ENCODE measurements around the gene ADM2. TPM values are rescaled to one million over a fixed set of nuclear protein-coding genes. Genes with fewer than 3 reads are reported as not detected.

ADM2 gene
- total RNA-seq, 3 donors from 2014 or later, result 4.8 to 9.4 (median 8.2) TPM

- no peaks in the 10 kb centered on the region for H3K36me3 Mint-ChIP-seq (ENCODE audit: insufficient read depth)
- H3K4me1 Mint-ChIP-seq (ENCODE audit: low read depth), result peaks cover 2% of the 10 kb centered on the region
- no peak for DNase-seq
- peak in 1 of 2 donors; percentile 2 for ATAC-seq
- no peaks in the 10 kb centered on the region for H3K9me3 Mint-ChIP-seq
- H3K4me3 Mint-ChIP-seq, result peak overlapping the region; percentile 78
- H3K27me3 Mint-ChIP-seq (ENCODE audit: low read depth), result peaks cover 6% of the 10 kb centered on the region
Measured at GRCh38 chr22:50482107-50483074, 1.0 kb downstream of the ADM2 start.

GRCh38 chr22:50483106-50483505 is 1.8 kb downstream of the ADM2 start:
- Mint-ChIP-seq H3K4me1 (ENCODE audit: low read depth) (peaks cover 2% of the 10 kb centered on the region), H3K36me3 (ENCODE audit: insufficient read depth) (no peaks in the 10 kb centered on the region), H3K27me3 (ENCODE audit: low read depth) (peaks cover 6% of the 10 kb centered on the region), H3K4me3 (peak overlapping the region; percentile 35), H3K9me3 (no peaks in the 10 kb centered on the region)
- DNase-seq, result no peak
- ATAC-seq, result no peak

GRCh38 chr22:50483556-50483955 is 2.2 kb downstream of the ADM2 start:
- Mint-ChIP-seq H3K9me3 (no peaks in the 10 kb centered on the region), H3K36me3 (ENCODE audit: insufficient read depth) (no peaks in the 10 kb centered on the region), H3K4me1 (ENCODE audit: low read depth) (peaks cover 2% of the 10 kb centered on the region), H3K27me3 (ENCODE audit: low read depth) (peaks cover 6% of the 10 kb centered on the region), H3K4me3 (peak overlapping the region; percentile 19)
- no peak for ATAC-seq
- no peak for DNase-seq

- Mint-ChIP-seq H3K4me1 (ENCODE audit: low read depth) (peaks cover 2% of the 10 kb centered on the region), H3K27me3 (ENCODE audit: low read depth) (peaks cover 6% of the 10 kb centered on the region), H3K9me3 (no peaks in the 10 kb centered on the region), H3K36me3 (ENCODE audit: insufficient read depth) (no peaks in the 10 kb centered on the region), H3K4me3 (peak overlapping the region; percentile 19)
- no peak for DNase-seq
- no peak for ATAC-seq
Measured at GRCh38 chr22:50483977-50484853, 2.9 kb downstream of the ADM2 start.

- peaks cover 2% of the 10 kb centered on the region for H3K4me1 Mint-ChIP-seq (ENCODE audit: low read depth)
- no peak overlapping the region for H3K4me3 Mint-ChIP-seq
- no peaks in the 10 kb centered on the region for H3K9me3 Mint-ChIP-seq
- H3K27me3 Mint-ChIP-seq (ENCODE audit: low read depth), result peaks cover 1% of the 10 kb centered on the region
- ATAC-seq, result no peak
- DNase-seq, result no peak
- no peaks in the 10 kb centered on the region for H3K36me3 Mint-ChIP-seq (ENCODE audit: insufficient read depth)
Measured at GRCh38 chr22:50485221-50486131, 4.1 kb downstream of the ADM2 start.

- Mint-ChIP-seq H3K4me3 (no peak within 1 kb of the TSS), H3K9me3 (no peaks in the 10 kb centered on the region), H3K4me1 (ENCODE audit: low read depth) (peaks cover 9% of the 10 kb centered on the region), H3K27me3 (ENCODE audit: low read depth) (peaks cover 1% of the 10 kb centered on the region), H3K36me3 (ENCODE audit: insufficient read depth) (no peaks in the 10 kb centered on the region)
- ATAC-seq (peak in 1 of 2 donors; percentile 7), DNase-seq (no peak)
Measured at GRCh38 chr22:50486561-50487289, 5.4 kb downstream of the ADM2 start, which contains the start of gene MIOX. Gene MIOX (plus strand): TSS chr22:50486859. CDS start chr22:50486898, 39 bp downstream.

- Mint-ChIP-seq H3K4me3 (no peak overlapping the region), H3K4me1 (ENCODE audit: low read depth) (peaks cover 9% of the 10 kb centered on the region), H3K36me3 (ENCODE audit: insufficient read depth) (no peaks in the 10 kb centered on the region), H3K9me3 (no peaks in the 10 kb centered on the region), H3K27me3 (ENCODE audit: low read depth) (peaks cover 1% of the 10 kb centered on the region)
- ATAC-seq, result no peak
- DNase-seq, result no peak
Measured at GRCh38 chr22:50487290-50488005, 6.1 kb downstream of the ADM2 start.

GRCh38 chr22:50488006-50488677 is 6.8 kb downstream of the ADM2 start:
- DNase-seq (no peak), ATAC-seq (no peak)
- H3K27me3 Mint-ChIP-seq (ENCODE audit: low read depth), result peaks cover 1% of the 10 kb centered on the region
- H3K36me3 Mint-ChIP-seq (ENCODE audit: insufficient read depth), result no peaks in the 10 kb centered on the region
- no peak overlapping the region for H3K4me3 Mint-ChIP-seq
- no peaks in the 10 kb centered on the region for H3K9me3 Mint-ChIP-seq
- peaks cover 9% of the 10 kb centered on the region for H3K4me1 Mint-ChIP-seq (ENCODE audit: low read depth)

GRCh38 chr22:50488886-50489285 is 7.5 kb downstream of the ADM2 start:
- no peaks in the 10 kb centered on the region for H3K9me3 Mint-ChIP-seq
- DNase-seq, result no peak
- peaks cover 9% of the 10 kb centered on the region for H3K4me1 Mint-ChIP-seq (ENCODE audit: low read depth)
- no peak overlapping the region for H3K4me3 Mint-ChIP-seq
- ATAC-seq, result no peak
- H3K36me3 Mint-ChIP-seq (ENCODE audit: insufficient read depth), result no peaks in the 10 kb centered on the region
- peaks cover 1% of the 10 kb centered on the region for H3K27me3 Mint-ChIP-seq (ENCODE audit: low read depth)

- DNase-seq (no peak), ATAC-seq (no peak)
- peaks cover 9% of the 10 kb centered on the region for H3K4me1 Mint-ChIP-seq (ENCODE audit: low read depth)
- peaks cover 1% of the 10 kb centered on the region for H3K27me3 Mint-ChIP-seq (ENCODE audit: low read depth)
- H3K9me3 Mint-ChIP-seq, result no peaks in the 10 kb centered on the region
- no peaks in the 10 kb centered on the region for H3K36me3 Mint-ChIP-seq (ENCODE audit: insufficient read depth)
- H3K4me3 Mint-ChIP-seq, result no peak overlapping the region
Measured at GRCh38 chr22:50489363-50490243, 8.3 kb downstream of the ADM2 start.

GRCh38 chr22:50490531-50491308 is 9.4 kb downstream of the ADM2 start:
- ATAC-seq, result peak; percentile 30 to 32
- Mint-ChIP-seq H3K4me3 (peak overlapping the region; percentile 42), H3K36me3 (ENCODE audit: insufficient read depth) (no peaks in the 10 kb centered on the region), H3K27me3 (ENCODE audit: low read depth) (peaks cover 1% of the 10 kb centered on the region), H3K9me3 (no peaks in the 10 kb centered on the region), H3K4me1 (ENCODE audit: low read depth) (peaks cover 7% of the 10 kb centered on the region)
- no peak for DNase-seq
